Heart left ventricle (tissue), 13 donors: ENCODE data around the gene UBA6.

Experiments used
- POLR2A ChIP-seq, 2 donors: fragments of 450-650 bp; IDR thresholded peaks; one replicate each; pipeline ENCODE4 v1.6.1; 2017; ENCODE audit warnings: antibody characterized with exemption in 2 of 2, mild to moderate bottlenecking in 2 of 2, moderate library complexity in 2 of 2
- TF ChIP-seq, protein P1 (sequence below), 12 donors: fragments of 200-600 bp; sonication (generic) in 4 of 12; IDR thresholded peaks; one replicate each; pipeline versions ENCODE4 v1.5.0 to v1.8.0; 2018 to 2022; ENCODE audit warnings: antibody characterized with exemption in 12 of 12, mild to moderate bottlenecking in 5 of 12
- donor health status: ischemic (EF 13 %, LVEDD 7.1; RV severe dilation, severe dysfunction).
- donor health status: DM: no; HTN: yes; CAD: no.
- donor health status: DM: no; HTN: no; CAD: no.
- donor health status: ischemic (EF 25% LVEDD 6.9; RV normal size, moderate dysfunction).
- donor health status: ischemic (EF 25% LVEDD 5.7; RV mildly dilated, moderate dysfunction).
- donor health status: ischemic (EF 35%, LVEDD 5.7; RV mildly dilated, moderate dysfunction).
- donor health status: nonischemic (EF 11% LVEDD 7.7; RV severe dilation, severe dysfunction).
- donor health status: DM: yes; HTN: yes; CAD: no.
- donor health status: PGD.
- donor health status: ischemic (EF 29% LVEDD 5.4; RV normal size, mild dysfunction).
- donor health status: nonischemic (EF 23%, LVEDD 6.1; RV moderate dilation, normal function).

DNA sequence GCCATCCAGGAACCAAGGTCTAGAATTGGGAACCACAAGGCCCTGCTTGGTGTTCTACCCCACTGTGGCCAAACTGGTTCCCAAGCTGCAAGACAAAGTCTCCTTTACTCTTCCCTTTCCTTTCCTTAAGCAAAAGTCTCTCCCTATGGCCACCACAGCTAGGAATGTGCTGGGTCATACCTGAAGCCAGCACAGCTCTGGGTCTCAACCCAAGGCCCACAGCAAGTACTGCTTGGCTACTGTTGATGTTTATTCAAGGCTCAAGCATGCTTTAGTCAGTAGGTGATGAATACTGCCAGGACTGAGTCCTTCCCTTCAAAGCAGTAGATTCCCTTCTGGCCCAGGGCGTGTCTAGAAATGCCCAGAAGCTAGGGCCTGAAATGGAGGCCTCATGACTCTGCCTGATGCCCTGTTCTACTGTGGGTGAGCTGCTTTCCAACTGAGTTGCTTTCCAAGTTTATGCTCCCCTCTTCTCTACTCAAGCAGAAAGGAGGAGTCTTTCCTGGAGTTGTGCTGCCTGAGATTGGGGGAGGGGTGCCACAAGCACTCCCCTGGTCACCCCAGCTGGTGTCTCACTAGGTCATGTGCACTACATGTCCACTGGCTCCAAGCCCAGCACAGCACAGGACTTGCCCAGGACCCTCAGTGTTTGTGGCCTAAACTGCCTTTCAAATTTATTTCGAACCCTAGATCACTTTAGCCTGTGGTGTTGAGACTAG lies 97.5 kb downstream of the UBA6 start:
- TF ChIP-seq, protein P1, sequence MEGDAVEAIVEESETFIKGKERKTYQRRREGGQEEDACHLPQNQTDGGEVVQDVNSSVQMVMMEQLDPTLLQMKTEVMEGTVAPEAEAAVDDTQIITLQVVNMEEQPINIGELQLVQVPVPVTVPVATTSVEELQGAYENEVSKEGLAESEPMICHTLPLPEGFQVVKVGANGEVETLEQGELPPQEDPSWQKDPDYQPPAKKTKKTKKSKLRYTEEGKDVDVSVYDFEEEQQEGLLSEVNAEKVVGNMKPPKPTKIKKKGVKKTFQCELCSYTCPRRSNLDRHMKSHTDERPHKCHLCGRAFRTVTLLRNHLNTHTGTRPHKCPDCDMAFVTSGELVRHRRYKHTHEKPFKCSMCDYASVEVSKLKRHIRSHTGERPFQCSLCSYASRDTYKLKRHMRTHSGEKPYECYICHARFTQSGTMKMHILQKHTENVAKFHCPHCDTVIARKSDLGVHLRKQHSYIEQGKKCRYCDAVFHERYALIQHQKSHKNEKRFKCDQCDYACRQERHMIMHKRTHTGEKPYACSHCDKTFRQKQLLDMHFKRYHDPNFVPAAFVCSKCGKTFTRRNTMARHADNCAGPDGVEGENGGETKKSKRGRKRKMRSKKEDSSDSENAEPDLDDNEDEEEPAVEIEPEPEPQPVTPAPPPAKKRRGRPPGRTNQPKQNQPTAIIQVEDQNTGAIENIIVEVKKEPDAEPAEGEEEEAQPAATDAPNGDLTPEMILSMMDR (IDR thresholded peaks at IDR 0.05): no peak
- no peak for TF ChIP-seq POLR2A (IDR thresholded peaks at IDR 0.05)
